Tibial nerve (tissue), 3 donors: Measurements from ENCODE around the gene FHAD1.

Source experiments
- CTCF ChIP-seq, 5 experiments: fragments of 200-600 bp in 3 of 5; fragments of 450-650 bp in 2 of 5; sonication (generic) in 3 of 5; IDR thresholded peaks; one replicate each; pipeline ENCODE4 v1.5.1; 2016 to 2019; ENCODE audit warnings: antibody characterized with exemption in 5 of 5, mild to moderate bottlenecking in 3 of 5, moderate library complexity in 2 of 5
- POLR2A ChIP-seq, 2 donors: fragments of 450-650 bp; IDR thresholded peaks; one replicate each; pipeline ENCODE4 v1.6.1; 2017; ENCODE audit warnings: antibody characterized with exemption in 2 of 2, mild to moderate bottlenecking in 2 of 2, moderate library complexity in 2 of 2

GRCh38 chr1:15225461-15225860, 21.6 kb upstream of the FHAD1 start:
- TF ChIP-seq CTCF (IDR thresholded peaks at IDR 0.05) (no peak), POLR2A (IDR thresholded peaks at IDR 0.05) (no peak)
